IPS DF 4.7 (cell line): Measurements from ENCODE around the gene MBOAT1.
A peak's percentile ranks its signal among the peaks of the same experiment; 100 is the strongest.

Source experiments
- DNase-seq: peaks from one replicate; pipeline ENCODE4 v3.0.0-alpha.2; 2013; ENCODE audit warnings: low spot score; ENCODE audit errors: extremely low read depth

Gene MBOAT1

DNA sequence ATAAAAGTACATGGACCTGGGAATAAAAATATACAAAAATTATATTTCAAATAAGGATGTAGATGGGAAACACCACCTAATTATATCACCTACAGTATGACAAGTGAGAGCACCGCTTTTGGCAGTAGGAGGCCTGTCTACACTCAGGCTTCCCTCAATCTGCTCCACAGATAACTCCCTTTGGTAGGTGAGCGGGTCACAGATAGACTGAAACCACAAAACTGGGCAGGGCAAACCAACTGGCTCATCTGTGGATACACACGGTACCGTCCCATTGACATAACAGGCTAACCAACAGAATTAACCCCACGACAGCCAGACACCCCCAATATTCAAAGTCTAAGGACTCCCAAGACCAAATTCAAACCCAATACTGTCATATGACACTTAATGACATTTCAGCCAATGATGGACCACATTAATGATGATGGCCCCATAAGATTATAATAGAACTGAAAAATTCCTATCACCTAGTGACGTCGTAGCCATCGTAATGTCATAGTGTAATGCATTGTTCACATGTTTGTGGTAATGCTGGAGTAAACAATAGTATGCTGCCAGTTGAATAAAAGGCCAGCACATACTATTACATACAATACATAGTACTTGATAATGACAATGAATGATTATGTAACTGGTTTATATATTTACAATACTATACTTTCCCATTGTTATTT is 109.7 kb downstream of the MBOAT1 start:
- DNase-seq: no peak

DNA sequence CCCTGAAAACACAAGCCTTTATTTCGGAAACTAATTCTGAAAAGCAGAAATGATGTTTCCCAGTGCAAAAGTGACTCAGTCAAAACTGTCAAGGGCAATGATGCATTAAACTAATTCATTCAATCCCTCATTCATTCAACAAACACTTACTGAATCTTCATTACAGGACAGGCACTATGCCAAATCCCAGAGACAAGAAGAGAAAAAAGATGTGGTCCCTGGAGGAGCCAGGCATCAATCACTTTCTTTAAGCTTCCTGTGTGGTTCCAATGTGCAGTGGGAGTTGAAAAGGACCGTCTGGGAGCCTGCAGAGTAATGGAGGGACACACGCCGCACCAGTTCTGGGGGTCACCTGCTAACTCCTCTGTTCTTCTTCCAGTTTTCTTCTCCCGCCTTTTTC is 113.1 kb downstream of the MBOAT1 start:
- no peak for DNase-seq

DNA sequence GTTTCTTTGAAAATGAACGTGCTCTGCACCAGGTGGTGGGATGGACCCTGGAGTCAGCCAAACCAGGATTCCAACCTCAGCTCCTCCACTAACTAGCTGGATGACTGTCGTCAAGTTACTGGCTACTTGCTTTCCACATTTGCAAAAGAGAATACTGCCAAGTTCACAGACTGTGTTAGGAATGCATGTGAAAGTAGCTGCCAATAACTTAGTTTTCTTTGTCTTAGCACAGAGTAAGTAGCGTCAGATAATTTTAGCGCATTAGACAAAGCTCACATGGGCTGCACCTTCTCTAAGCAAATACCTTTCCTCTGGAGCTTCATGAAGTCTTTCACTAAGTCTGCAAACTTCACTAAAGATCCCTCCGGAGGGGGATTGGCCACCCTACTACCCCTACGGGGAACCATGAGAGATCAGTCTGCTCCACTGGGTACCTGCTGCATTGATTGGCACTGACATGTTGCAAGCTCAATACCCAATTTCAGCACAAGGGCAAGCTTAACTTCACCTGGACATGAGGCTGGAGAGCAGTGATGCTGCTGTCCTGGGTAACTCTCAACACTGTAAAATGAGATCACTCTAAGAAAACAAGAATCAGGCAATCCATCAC is 113.9 kb downstream of the MBOAT1 start:
- no peak for DNase-seq

DNA sequence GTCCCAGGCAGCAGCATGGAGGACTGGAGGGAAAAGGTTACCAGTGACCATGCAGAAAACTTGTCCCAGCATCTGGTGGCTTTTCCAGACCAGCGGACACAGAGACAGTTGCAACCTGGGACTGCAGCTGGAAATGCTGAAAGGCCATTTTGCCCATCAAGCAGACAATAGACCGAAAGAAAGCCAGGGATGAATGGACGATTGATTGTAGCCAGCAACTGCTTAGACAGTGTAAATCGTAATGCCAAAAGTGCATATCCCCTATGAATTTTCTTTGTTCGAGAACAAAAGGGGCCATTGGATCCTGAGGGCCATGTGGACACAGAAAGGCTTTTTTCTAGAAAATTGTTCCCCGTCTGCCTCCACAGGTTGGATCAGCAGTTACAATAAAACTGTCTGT is 115.7 kb downstream of the MBOAT1 start:
- DNase-seq: no peak

DNA sequence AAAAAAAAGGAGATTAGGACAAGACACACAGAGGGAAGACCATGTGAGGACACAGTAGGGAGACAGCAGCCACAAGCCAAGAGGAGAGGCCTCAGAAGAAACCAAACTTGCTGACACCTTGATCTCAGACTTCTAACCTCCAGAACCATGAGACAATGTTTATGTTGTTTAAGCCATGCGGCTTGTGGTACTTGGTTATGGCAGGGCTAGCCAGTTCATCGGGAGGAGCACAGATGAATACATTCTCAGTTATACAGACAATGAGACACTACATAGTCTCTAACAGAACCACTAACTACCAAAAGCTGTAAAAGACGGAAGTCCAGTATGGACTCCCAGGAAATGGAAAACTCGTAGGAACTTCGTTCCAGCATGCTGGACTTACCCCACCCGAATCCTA is 116.8 kb downstream of the MBOAT1 start:
- DNase-seq: no peak

DNA sequence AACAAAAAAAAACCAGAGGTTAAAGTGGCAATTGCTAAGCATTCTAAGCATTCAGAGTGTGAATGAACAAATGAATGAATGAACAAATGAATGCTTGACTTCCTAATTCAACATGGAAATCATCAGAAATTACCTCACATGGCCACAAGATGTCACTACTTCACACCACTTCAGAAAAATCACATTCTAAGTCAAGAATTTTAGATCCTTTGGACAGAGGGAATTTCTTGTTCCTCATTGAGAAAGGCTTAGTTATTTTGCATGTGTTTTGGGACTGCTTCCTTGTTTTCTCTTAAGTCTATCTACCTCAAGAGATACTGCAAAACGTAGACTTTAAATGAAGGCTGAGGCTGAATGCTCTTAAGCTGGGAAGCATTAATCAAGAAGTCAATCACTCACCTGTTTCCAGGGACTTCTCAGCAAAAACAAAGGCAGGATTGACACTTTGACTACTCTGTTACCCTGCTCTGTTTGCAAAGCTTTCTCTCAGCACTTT is 120.2 kb downstream of the MBOAT1 start:
- peak; percentile 53 for DNase-seq

DNA sequence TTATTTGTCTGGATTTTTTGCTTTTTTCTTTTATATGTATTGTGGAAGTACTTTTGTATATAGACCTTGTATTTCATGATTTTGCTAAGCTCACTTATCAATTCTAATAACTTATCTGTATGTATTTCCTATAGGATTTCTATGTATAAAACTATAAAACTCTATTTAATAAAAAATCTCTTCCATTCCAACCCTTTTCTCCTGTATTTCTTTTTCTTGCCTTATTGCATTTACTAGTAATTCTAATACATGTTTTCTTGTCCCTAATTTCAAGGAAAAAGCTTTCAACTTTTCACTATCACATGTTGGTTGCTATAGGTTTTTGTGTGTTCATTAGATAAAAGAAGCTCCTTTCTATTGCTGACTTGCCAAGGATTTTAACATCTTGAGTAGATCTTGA is 125.3 kb downstream of the MBOAT1 start:
- DNase-seq: no peak

DNA sequence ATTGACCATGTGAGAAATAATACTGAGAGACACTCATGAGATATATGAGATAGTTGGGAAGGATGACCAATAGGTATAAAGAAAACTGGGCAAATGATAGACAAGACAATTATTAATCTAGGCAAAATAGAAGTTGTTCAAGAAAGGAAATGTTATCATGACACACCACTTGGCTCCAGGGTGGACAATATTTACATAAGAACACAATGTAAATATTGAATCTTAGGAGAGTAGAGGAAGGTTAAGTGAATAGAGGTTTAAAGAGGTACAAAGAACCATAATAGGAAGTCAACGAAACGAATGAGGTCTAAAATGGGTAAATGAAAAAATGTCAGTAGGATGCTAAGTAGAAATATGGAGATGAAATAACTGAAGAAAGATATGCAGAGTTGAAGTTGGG is 126.5 kb downstream of the MBOAT1 start:
- no peak for DNase-seq

DNA sequence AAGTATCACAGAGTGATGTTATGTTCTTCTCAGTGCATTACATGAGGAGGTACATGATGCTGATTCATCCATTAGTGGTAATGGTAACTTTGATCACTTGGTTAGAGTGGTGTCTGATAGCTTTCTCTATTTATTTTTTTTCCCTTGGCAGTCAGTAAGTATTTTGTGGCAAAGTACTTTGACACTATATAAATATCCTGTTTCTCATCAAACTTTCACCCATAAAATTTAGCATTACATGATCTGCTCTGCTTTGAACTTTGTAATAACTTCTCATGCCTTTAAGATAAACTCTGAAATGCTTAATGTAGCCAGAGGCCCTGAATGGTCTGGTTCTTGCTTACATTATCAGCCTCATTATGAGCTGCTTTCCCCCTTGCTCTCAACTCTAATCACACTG is 127.9 kb downstream of the MBOAT1 start:
- DNase-seq: no peak

DNA sequence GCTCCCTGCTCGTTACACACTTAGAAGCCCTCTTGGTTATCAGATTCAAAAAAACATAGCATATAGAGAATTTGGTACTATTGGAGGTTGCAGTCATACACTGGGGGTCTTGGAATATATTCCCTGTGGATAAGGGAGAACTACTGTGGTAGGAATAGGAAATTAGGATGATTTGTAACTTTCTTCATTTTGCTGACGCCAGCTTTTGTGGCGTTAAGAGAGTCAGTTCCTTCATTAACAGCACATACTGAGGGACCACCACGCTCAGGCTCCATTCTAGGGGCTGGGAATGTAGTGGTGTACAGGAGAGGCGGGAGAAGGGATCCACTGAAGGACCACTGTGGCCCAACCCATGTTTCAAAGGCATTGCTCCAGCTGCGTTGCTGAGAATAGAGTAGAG is 140.3 kb downstream of the MBOAT1 start:
- no peak for DNase-seq

DNA sequence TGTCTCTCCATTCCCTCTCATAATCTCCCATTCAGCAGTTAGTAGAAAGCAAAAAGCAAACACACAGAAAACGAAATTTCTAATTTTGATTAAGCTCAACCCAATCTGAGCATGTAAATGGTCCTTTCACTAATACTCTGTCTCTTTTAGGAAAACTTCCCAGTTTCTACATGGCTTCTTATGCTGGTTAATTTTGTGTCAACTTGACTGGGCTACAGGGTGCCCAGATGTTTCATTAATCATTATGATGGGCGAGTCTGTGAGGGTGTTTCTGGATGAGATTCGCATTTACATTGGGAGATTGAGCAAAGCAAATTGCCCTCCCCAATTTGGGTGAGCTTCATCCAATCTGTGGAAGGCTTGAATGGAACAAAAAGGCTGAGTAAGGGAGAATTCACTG is 142.2 kb downstream of the MBOAT1 start:
- DNase-seq: no peak

DNA sequence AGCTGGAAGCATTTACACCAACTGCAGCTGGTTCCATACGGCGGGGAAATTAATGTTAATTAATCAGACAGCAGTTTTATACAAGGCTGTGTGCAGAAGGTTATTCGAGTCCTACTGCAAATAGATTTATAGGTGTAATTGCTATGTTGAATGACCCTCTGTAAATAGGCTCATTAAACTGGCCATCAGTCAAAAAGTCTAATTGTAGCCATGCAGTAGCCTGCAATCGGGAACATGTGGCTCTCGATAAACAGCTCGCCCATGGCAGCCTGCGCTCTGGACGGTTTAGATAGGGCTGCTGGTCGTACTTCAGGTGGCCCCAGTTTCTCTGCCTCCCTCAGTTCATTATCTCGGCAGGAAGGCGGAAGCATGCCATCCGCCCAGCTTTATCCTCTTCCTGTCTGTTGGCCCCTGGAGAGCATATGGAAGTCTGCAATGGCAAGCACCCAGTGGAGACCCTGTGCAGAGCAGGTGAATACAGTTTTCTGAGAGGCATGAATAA is 143.2 kb downstream of the MBOAT1 start:
- DNase-seq: no peak

DNA sequence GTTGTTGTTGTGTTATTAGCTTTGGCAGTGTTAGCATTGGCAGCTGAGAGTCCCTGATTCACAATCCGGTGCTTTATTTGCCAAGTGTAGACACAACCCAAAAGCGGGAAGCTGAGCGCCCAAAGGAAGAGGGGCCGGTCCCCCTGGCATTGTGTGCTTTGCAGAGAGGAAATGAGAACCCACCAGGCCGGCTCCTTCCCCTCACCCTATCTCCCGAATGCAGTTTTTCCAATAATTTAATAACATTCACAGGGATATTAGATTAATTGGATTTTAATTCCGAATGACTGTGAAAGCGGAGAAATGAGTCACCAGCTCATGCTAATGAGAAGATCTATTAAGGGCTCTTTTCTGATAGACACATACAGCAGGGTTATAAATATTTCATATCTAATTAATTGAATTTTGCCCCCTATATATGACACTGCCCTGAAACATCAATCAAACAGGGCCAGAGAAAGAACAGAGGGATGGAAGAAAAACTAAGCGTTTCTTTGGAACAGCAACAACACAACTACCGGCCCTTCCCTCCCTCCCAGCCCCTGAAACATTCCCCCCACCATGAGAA is 143.8 kb downstream of the MBOAT1 start:
- no peak for DNase-seq

DNA sequence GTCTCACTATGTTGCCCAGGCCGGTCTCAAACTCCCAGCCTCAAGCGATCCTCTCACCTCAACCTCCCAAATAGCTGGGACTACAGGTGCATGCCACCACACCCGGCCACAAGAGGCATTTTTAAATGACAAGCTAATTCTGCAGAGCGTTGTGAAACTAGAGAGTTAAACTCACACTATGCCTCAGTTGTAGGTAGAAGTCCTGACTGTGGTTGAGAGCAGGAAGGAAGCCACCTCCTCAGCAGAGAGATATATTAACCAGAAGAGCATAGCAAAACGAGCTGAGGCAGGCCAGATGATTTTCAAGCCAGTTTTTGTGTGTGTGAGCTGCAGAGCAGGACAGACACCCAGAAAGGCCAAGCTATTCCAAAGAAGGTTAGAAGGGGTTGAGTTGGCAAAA is 150.3 kb downstream of the MBOAT1 start:
- DNase-seq: no peak

DNA sequence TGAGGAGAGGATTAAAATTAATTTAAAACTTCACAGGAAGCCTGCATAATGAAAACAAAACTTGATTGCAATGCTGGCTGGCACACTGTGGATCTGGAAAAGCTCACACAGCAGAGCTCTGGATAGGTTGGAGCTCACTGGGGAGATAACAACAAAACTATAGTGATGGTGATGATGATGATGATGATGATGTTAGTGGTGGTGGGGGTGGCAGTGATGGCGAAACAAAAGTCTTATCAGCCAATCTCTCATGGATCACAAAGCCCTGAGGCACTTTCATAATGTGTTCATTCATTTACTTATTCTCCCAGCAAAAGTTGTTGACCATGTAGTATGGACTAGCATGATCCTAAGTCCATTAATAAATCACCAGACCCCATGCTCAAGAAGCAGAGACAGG is 152.0 kb downstream of the MBOAT1 start:
- DNase-seq: no peak

DNA sequence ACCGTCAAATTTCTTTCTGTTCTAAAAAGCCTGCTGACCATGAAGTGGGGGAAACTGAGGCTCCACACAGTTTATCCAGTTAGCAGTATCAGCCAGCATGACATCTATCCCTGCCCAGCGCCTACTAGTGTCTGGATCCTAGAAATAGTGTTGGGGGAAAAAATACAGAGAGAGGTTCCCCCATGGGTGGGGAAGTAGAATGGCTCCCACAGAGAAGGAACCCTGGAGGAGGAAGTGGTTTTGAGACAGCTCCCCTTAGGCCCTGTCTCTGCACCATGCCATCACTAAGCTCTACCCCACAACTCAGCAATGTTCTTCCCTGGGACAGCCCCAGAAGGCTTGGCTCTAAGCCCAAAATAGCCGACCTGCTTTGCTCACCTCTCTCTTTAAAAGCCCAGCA is 153.4 kb downstream of the MBOAT1 start:
- no peak for DNase-seq

DNA sequence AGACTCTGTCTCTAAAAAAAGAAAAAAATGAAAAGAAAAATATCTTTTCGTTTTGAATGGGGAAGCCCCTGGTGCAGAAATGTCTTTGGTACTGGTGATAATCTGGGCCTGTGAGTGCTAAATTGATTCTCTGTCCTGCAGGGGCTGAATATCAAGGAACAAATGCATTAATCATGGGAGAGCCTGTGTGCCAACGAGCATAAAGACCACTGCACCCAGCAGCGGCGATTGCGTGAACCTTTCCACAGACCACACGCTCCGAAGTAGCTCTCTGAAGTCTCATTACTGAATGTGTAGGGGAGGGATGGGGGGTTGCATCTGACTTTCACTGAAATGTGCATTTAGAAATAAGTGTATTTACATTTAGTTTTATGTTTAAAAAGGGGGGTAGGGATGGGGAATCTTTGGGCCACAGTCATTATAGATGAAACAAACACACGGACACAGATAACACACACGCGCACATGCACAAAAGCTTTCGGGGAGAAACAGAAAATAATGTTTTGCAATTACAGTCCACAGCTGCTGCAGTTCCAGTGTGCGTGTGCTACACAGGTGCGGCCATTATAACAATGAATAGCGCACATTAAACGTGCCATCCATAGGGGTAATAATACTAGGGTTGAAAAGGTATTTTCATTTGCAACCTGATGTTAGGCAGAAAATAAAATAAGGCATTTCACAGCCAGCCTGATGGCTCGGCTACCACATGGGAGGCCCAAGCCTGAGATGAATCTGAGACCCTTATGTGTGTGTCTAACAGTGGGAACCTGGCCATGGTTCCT is 154.0 kb downstream of the MBOAT1 start:
- DNase-seq: no peak

DNA sequence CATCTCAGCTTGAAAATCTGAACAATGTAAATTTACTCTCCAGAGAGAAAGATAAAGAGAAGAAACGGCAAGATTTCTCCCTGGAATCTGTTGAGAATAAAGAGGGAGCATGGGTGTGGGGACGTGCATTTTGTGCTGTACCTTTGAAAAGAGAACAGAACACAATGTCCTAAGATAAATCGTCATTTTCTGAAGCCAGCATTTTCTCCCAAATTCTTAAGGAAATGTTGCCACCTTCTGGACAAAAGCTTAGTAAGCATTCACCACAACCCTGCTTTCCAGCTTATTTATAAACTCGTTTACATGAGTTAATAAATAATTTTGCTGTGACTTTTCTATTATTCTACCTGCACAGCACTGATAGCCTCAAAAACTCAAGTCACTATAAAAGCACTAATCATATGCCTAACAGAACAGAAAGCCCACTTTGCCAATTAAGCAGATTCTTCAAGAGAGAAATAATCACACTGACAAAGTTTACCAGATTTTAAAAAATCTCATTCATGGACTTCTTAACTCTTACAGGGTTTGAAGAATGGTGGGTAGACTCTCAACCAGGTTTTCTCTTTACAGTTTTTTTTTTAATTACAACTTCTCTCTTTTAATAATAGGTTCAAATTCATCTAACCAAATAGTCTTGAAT is 155.8 kb downstream of the MBOAT1 start:
- DNase-seq: no peak

DNA sequence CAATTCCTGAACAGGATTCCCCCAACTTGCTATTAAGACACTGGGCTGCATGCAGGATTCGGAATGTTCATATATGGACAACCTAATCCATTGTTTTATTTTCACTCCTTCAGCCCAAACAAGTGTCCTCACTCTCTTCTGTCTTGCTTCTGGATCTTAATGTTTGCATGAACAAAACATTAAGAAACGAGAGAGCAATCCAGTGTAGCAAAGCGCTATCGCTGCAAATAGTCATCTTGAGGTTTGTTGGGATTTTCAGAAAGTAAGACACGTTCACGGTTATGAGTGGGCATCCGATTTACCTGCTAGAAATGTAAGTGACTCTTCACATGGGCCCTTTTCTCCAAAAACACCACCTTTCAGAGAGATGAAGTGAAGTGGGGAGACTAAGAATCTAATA is 156.4 kb downstream of the MBOAT1 start:
- no peak for DNase-seq
